Sigmoid colon (tissue), 7 donors: Measurements from ENCODE around the gene PRPF40B. TPM values are rescaled to one million over a fixed set of nuclear protein-coding genes. Genes with fewer than 3 reads are reported as not detected.
A peak's percentile ranks its signal among the peaks of the same experiment; 100 is the strongest.

Experiments
- DNase-seq: peaks from one replicate; pipeline ENCODE4 v3.0.0-alpha.2; 2019
- H3K27ac ChIP-seq, 4 donors: fragments of 200-600 bp; sonication (generic); one replicate each; pipeline ENCODE4 v1.5.1; 2016 to 2019; ENCODE audit warnings: mild to moderate bottlenecking in 1 of 4
- H3K27me3 ChIP-seq, 3 donors: fragments of 200-600 bp; sonication (generic); one replicate each; pipeline ENCODE4 v1.5.1; 2019; ENCODE audit warnings: mild to moderate bottlenecking in 1 of 3
- H3K36me3 ChIP-seq, 4 donors: fragments of 200-600 bp; sonication (generic); one replicate each; pipeline ENCODE4 v1.5.1; 2016 to 2019
- H3K4me1 ChIP-seq, 4 donors: fragments of 200-600 bp; sonication (generic); one replicate each; pipeline ENCODE4 v1.5.1; 2017 to 2019
- H3K4me3 ChIP-seq, 4 donors: fragments of 200-600 bp; sonication (generic); one replicate each; pipeline ENCODE4 v1.5.1; 2017 to 2019; ENCODE audit warnings: mild to moderate bottlenecking in 2 of 4, moderate library complexity in 1 of 4
- H3K9me3 ChIP-seq, 4 donors: fragments of 200-600 bp in 3 of 4; sonication (generic) in 3 of 4; one replicate each; pipeline versions ENCODE4 v1.5.1 to v1.6.1; 2013 to 2019
- EP300 ChIP-seq, 4 donors: sonication (generic); formaldehyde crosslinking; IDR thresholded peaks; one replicate each; pipeline ENCODE4 v1.6.1; 2017; ENCODE audit warnings: antibody characterized with exemption in 4 of 4
- POLR2A ChIP-seq, 2 donors: fragments of 450-650 bp; IDR thresholded peaks; one replicate each; pipeline ENCODE4 v1.6.1; 2016; ENCODE audit warnings: antibody characterized with exemption in 2 of 2, mild to moderate bottlenecking in 2 of 2, moderate library complexity in 2 of 2
- POLR2AphosphoS5 ChIP-seq, 4 donors: sonication (generic); formaldehyde crosslinking; IDR thresholded peaks; one replicate each; pipeline ENCODE4 v1.6.1; 2017; ENCODE audit warnings: antibody characterized with exemption in 4 of 4
- WGBS, 2 donors: extraction: QIAGEN DNeasy Blood & Tissue Kit; methylation state at CpG; one replicate each; pipeline ENCODE4 v1.1.7; 2013; 5-methylcytosine and 5-hydroxymethylcytosine counted together
- intact Hi-C: fragments of 100-400 bp; cut with DNase I; formaldehyde crosslinking; loops from one replicate; pipeline ENCODE4 v1.15.1; 2023
- polyA plus RNA-seq, 3 donors: library from polyadenylated mRNA; stranded (reverse); fragments of 200-250 nt; gene quantifications; one replicate each; pipeline ENCODE4 v1.2.3, GENCODE V29; 2013
- total RNA-seq, 4 donors: library from RNA; depleted of rRNA; stranded (reverse); fragments of >200 nt; gene quantifications; one replicate each; pipeline ENCODE4 v1.1.0, GENCODE V29; 2016
- TF ChIP-seq, protein P1 (sequence below), 4 experiments: fragments of 450-650 bp in 3 of 4; fragments of 200-600 bp in 1 of 4; IDR thresholded peaks; one replicate each; pipeline ENCODE4 v1.5.1; 2016 to 2019; ENCODE audit warnings: antibody characterized with exemption in 4 of 4, mild to moderate bottlenecking in 3 of 4, moderate library complexity in 2 of 4
- donor health status: healthy with polysubstance abuse.
- donor health status: Bipolar disorder and iron deficiency.
- donor health status: healthy.

Gene PRPF40B
- total and polyA plus RNA-seq, 7 donors = 1.4 to 27.5 (median 13.3) TPM

DNA sequence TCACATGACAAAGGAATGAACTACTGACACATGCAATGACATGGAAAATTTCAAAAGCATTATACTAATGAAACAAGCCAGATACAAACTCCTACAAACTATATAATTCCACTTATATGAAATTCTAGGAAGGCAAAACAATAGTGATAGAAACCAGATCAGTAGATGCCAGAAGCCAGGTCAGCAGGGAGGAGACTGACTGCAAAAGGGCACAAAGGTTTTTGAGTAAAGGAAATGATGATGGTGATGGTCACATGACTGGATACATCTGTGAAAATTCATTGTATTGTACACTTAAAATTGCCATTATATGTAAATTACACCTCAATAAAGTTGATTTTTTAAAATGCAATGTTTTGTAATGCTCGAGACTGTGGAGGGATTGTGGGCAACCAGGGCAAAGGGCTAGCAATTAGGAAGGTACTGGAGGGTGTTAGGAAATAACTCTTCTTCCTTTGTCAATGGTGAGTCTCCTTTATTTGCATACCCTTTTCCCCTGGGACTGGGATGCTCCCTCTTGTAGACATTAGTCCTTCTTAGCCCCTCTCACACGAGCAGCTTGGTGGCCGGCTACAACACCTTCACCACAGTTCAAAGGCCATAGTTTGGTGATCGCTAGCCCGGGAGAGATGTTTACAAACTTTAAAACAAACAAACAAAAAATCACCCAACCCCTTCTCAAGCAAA lies 6.7 kb upstream of the PRPF40B start:
- H3K9me3 ChIP-seq = no peaks in the 10 kb centered on the region
- DNase-seq = no peak
- intact Hi-C loops = no loop called here
- H3K4me1 ChIP-seq = peaks cover 0 to 4% (median 3%) of the 10 kb centered on the region in 4 donors
- H3K27ac ChIP-seq = no peak overlapping the region
- H3K27me3 ChIP-seq = no peaks in the 10 kb centered on the region
- no peak overlapping the region for H3K4me3 ChIP-seq
- H3K36me3 ChIP-seq = no peaks in the 10 kb centered on the region
- 49 to 60% methylated on average over 5 of the region's 5 CpGs for WGBS, 2 donors
- TF ChIP-seq EP300 (IDR thresholded peaks at IDR 0.05) (no peak), POLR2A (IDR thresholded peaks at IDR 0.05) (no peak), POLR2AphosphoS5 (IDR thresholded peaks at IDR 0.05) (no peak)
- TF ChIP-seq, protein P1, sequence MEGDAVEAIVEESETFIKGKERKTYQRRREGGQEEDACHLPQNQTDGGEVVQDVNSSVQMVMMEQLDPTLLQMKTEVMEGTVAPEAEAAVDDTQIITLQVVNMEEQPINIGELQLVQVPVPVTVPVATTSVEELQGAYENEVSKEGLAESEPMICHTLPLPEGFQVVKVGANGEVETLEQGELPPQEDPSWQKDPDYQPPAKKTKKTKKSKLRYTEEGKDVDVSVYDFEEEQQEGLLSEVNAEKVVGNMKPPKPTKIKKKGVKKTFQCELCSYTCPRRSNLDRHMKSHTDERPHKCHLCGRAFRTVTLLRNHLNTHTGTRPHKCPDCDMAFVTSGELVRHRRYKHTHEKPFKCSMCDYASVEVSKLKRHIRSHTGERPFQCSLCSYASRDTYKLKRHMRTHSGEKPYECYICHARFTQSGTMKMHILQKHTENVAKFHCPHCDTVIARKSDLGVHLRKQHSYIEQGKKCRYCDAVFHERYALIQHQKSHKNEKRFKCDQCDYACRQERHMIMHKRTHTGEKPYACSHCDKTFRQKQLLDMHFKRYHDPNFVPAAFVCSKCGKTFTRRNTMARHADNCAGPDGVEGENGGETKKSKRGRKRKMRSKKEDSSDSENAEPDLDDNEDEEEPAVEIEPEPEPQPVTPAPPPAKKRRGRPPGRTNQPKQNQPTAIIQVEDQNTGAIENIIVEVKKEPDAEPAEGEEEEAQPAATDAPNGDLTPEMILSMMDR (IDR thresholded peaks at IDR 0.05) = no peak

DNA sequence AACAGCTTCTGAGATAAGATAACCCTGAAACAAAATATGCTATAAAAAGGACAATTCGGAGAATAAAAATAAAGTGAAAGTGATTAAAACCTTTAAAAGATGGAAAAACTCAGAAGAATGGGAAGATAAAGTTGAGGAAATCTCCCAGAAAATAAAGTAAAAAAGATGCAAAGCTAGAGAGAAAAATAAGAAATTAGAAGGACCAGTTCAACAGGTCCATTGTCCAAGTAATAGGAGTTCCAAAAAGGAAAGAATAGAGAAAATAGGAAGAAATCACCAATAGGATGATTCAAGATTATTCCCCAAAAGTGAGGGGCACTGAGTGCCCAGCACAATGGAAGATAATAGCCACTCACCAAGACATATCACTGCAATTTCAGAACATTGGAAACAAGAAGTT lies 4.8 kb upstream of the PRPF40B start:
- intact Hi-C loops = no loop called here
- TF ChIP-seq POLR2AphosphoS5 (IDR thresholded peaks at IDR 0.05) (no peak), EP300 (IDR thresholded peaks at IDR 0.05) (no peak), POLR2A (IDR thresholded peaks at IDR 0.05) (no peak)
- TF ChIP-seq, protein P1 (IDR thresholded peaks at IDR 0.05) = no peak
- Histone ChIP-seq H3K4me3 (no peak overlapping the region), H3K27me3 (no peaks in the 10 kb centered on the region), H3K9me3 (no peaks in the 10 kb centered on the region), H3K4me1 (peaks cover 0 to 16% (median 15%) of the 10 kb centered on the region in 4 donors), H3K27ac (no peak overlapping the region), H3K36me3 (no peaks in the 10 kb centered on the region)
- DNase-seq = no peak
- WGBS, 2 donors = 80% methylated on average over 1 of the region's 1 CpG

- H3K4me1 ChIP-seq = peaks cover 0 to 23% (median 20%) of the 10 kb centered on the region in 4 donors
- no peak overlapping the region for H3K27ac ChIP-seq
- no peak for TF ChIP-seq POLR2AphosphoS5 (IDR thresholded peaks at IDR 0.05)
- TF ChIP-seq, protein P1 (IDR thresholded peaks at IDR 0.05) = no peak
- TF ChIP-seq POLR2A (IDR thresholded peaks at IDR 0.05) = no peak
- no peak for TF ChIP-seq EP300 (IDR thresholded peaks at IDR 0.05)
- no peaks in the 10 kb centered on the region for H3K9me3 ChIP-seq
- no peak overlapping the region for H3K4me3 ChIP-seq
- WGBS, 2 donors = 91 to 93% methylated on average over 3 of the region's 3 CpGs
- DNase-seq = no peak
- intact Hi-C loops = no loop called here
- H3K27me3 ChIP-seq = no peaks in the 10 kb centered on the region
- no peaks in the 10 kb centered on the region for H3K36me3 ChIP-seq
These were observed 4.1 kb upstream of the PRPF40B start for GRCh38 chr12:49619286-49619685.

DNA sequence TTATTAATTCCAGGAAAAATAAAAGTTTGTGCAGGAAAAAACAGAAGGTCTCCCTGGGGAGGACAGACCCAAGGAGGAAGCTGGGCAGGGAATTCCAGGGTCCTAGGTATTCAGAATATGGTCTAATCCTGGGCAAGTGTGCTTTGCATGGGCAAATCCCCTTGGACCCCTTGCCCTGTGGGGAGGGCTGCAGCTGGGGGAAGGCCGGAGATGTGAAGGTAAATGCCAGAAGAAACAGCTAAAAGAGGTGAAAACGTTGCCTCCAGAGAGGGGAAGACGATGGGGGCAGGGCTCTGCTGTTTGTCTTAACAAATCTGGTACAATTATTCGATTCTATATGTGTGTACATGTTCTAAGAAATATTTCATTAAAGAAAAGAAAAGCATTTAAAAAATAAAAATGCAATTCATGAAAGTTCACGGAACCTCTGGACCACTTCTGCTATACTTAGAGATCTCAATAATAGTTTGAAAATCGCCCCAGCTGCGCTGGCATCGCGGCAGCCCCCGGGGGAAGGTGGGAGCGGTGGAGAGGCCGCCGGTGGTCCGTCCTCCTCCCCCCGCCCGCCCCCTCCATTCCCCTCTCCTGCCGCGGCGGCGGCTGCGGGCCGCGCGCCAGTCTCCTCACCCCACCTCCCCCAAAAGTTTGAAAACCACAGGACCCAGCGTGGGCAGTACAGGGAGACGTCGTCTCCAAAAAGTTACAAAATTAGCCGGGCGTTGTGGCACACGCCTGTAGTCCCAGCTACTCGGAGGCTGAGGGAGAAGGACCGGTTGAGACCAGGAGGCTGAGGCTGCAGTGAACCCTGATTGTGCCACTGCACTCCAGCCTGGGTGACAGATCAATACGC lies 1.5 kb upstream of the PRPF40B start:
- WGBS, 2 donors = 4 to 5% methylated on average over 33 of the region's 33 CpGs
- peak overlapping the region; percentile 89 to 91 (median 90) for H3K27ac ChIP-seq
- intact Hi-C loops = loop anchor here (5.0 kb wide), 2 partner anchors 40 to 55 kb away; partner anchors contain the start of gene MCRS1

More for the DNA sequence above, 1.5 kb upstream of the PRPF40B start:
- no peak for DNase-seq
- TF ChIP-seq POLR2A (IDR thresholded peaks at IDR 0.05) = no peak
- TF ChIP-seq, protein P1 (IDR thresholded peaks at IDR 0.05) = no peak
- TF ChIP-seq POLR2AphosphoS5 (IDR thresholded peaks at IDR 0.05) = no peak
- TF ChIP-seq EP300 (IDR thresholded peaks at IDR 0.05) = no peak
- Histone ChIP-seq H3K9me3 (no peaks in the 10 kb centered on the region), H3K4me3 (peak overlapping the region; percentile 53 to 61 (median 59)), H3K36me3 (no peaks in the 10 kb centered on the region), H3K27me3 (no peaks in the 10 kb centered on the region), H3K4me1 (peaks cover 0 to 42% (median 38%) of the 10 kb centered on the region in 4 donors)
